HepG2 (cell line): ENCODE results near the gene FOSB. TPM values are rescaled to one million over a fixed set of nuclear protein-coding genes. Genes with fewer than 3 reads are reported as not detected.

Experiments used
- ETV6 ChIP-seq: sonication (generic); formaldehyde crosslinking; conservative IDR thresholded peaks from 2 replicates; pipeline ENCODE4 v1.4.0; 2020; ENCODE audit warnings: missing genetic modification reagents
- HNRNPK ChIP-seq: fragments of 200-400 bp; formaldehyde crosslinking; IDR thresholded peaks from 2 replicates; pipeline ENCODE4 v1.6.1; 2018; ENCODE audit warnings: low read length, low read depth, moderate library complexity, mild to moderate bottlenecking; ENCODE audit not compliant: poor library complexity, severe bottlenecking
- KAT8 ChIP-seq: IDR thresholded peaks from 2 replicates; pipeline ENCODE4 v1.6.1; 2016; ENCODE audit warnings: missing genetic modification reagents, missing compliant biosample characterization
- KDM3A ChIP-seq: IDR thresholded peaks from 2 replicates; pipeline ENCODE4 v1.6.1; 2018; ENCODE audit warnings: low read depth, missing compliant biosample characterization
- MAFK ChIP-seq, 2 experiments: IDR thresholded peaks in 1 of 2; conservative IDR thresholded peaks in 1 of 2; 2 replicates each; pipeline ENCODE4 v1.6.1; 2011; ENCODE audit warnings: improper control_type of control experiment in 2 of 2, low read length in 2 of 2
- MED8 ChIP-seq: sonication (generic); formaldehyde crosslinking; IDR thresholded peaks from 2 replicates; pipeline ENCODE4 v1.8.1; 2023; ENCODE audit warnings: mild to moderate bottlenecking, missing genetic modification reagents; ENCODE audit not compliant: insufficient replicate concordance
- XRCC5 ChIP-seq: fragments of 200-400 bp; formaldehyde crosslinking; optimal IDR thresholded peaks from 2 replicates; pipeline ENCODE3; 2017; ENCODE audit warnings: mild to moderate bottlenecking, low read length
- ZNF335 ChIP-seq: sonication (generic); formaldehyde crosslinking; IDR thresholded peaks from 2 replicates; pipeline ENCODE4 v1.4.0; 2020; ENCODE audit warnings: missing genetic modification reagents
- polyA plus RNA-seq, 8 experiments: library from polyadenylated mRNA; depleted of rRNA in 3 of 8; stranded (reverse) in 7 of 8; unstranded in 1 of 8; fragments of >200 nt; fragmentation: Illumina TruSeq in 4 of 8; extraction: Trizol in 4 of 8; gene quantifications; 2 replicates each; pipeline versions ENCODE4 v1.2.1 to v1.2.3, GENCODE V29; 2011 to 2016; ENCODE audit warnings: low read depth in 4 of 8, missing spikeins in 1 of 8, mixed read lengths in 1 of 8; ENCODE audit not compliant: insufficient read depth in 1 of 8
- total RNA-seq, 5 experiments: library from RNA; depleted of rRNA; stranded (reverse); fragments of >200 nt; fragmentation: Illumina TruSeq; extraction: Trizol; gene quantifications; 2 replicates each; pipeline ENCODE4 v1.2.3, GENCODE V29; 2016; ENCODE audit warnings: low read depth in 1 of 5
- TF ChIP-seq, protein P1 (sequence below): sonication (generic); formaldehyde crosslinking; IDR thresholded peaks from 2 replicates; pipeline ENCODE4 v1.5.0; 2020; ENCODE audit warnings: mild to moderate bottlenecking, missing genetic modification reagents
- TF ChIP-seq, protein P2 (sequence below): sonication (generic); formaldehyde crosslinking; IDR thresholded peaks from 2 replicates; pipeline ENCODE4 v1.4.0; 2020; ENCODE audit warnings: mild to moderate bottlenecking, missing genetic modification reagents
- TF ChIP-seq, protein P3 (sequence below): sonication (generic); formaldehyde crosslinking; IDR thresholded peaks from 2 replicates; pipeline ENCODE4 v1.8.1; 2022; ENCODE audit warnings: mild to moderate bottlenecking, missing genetic modification reagents
- TF ChIP-seq, protein P4 (sequence below): sonication (generic); formaldehyde crosslinking; IDR thresholded peaks from 2 replicates; pipeline ENCODE4 v1.4.0; 2020; ENCODE audit warnings: missing genetic modification reagents
- TF ChIP-seq, protein P5 (sequence below): sonication (generic); formaldehyde crosslinking; IDR thresholded peaks from 2 replicates; pipeline ENCODE4 v1.5.1; 2020; ENCODE audit warnings: missing genetic modification reagents, mild to moderate bottlenecking, borderline replicate concordance

FOSB gene
- total and polyA plus RNA-seq, 2 of the 13 experiments (the other 11 are each of a cell fraction or from before 2014, with no cell fraction given), result 2.8 to 6.0 TPM

DNA sequence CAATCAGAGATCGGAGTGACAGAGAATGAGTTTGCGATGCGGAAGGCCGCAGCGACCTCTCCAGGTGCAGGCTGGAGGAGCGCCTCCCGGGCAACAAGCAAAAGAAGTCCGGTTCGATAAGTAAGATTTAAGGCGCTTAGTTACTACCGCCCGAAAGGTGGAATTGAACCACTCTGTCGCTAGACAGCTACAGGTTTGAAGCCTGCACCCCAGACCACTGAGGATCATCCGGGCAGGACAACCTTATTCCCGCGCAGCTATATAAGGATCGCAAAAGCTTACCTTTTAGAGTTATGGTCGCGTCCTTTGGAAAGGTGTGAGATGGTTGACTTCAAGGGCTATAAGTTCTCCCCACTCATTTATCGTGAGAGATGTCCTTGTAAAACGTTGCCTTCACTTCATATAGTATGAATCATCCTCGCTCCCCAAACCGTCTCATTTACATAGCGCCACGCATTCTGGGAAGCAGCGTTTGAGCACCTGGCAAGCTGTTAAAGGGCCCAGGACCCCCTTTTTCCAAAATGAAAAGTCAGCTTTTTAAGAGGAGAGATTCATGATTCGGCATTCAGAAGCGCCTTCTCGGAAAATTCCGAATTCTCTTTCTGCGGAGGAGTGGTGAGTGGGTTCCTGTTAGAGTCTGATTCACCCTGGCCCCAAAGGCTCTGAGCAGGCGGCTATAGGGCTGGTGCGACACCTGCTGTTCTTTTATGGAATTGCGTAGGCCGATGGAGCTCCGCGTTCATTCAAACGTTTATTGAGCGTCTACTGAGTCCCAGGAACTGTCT is 10.8 kb downstream of the FOSB start (continued):
- TF ChIP-seq, protein P1, sequence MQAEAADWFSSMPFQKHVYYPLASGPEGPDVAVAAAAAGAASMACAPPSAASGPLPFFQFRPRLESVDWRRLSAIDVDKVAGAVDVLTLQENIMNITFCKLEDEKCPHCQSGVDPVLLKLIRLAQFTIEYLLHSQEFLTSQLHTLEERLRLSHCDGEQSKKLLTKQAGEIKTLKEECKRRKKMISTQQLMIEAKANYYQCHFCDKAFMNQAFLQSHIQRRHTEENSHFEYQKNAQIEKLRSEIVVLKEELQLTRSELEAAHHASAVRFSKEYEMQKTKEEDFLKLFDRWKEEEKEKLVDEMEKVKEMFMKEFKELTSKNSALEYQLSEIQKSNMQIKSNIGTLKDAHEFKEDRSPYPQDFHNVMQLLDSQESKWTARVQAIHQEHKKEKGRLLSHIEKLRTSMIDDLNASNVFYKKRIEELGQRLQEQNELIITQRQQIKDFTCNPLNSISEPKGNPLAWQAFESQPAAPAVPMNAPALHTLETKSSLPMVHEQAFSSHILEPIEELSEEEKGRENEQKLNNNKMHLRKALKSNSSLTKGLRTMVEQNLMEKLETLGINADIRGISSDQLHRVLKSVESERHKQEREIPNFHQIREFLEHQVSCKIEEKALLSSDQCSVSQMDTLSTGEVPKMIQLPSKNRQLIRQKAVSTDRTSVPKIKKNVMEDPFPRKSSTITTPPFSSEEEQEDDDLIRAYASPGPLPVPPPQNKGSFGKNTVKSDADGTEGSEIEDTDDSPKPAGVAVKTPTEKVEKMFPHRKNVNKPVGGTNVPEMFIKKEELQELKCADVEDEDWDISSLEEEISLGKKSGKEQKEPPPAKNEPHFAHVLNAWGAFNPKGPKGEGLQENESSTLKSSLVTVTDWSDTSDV (CRISPR knock-in tag), result no peak
- TF ChIP-seq HNRNPK (no peak), XRCC5 (peak; percentile 11), MAFK (conservative IDR thresholded peaks at IDR 0.05 in 1 of 2, IDR thresholded peaks at IDR 0.05 in 1 of 2; ENCODE audit: low read length in 2 of 2) (peak; percentile 44 to 59; a peak in 3 of 4 replicates), ETV6 (CRISPR knock-in tag) (no peak; the same call in 1 of the 2 replicates), MED8 (no peak), KAT8 (CRISPR knock-in tag) (peak; percentile 73), ZNF335 (CRISPR knock-in tag) (0 out of 2 replicates have a peak, but pooled peaks have one; percentile 25), KDM3A (peak; percentile 74)
- TF ChIP-seq, protein P2, sequence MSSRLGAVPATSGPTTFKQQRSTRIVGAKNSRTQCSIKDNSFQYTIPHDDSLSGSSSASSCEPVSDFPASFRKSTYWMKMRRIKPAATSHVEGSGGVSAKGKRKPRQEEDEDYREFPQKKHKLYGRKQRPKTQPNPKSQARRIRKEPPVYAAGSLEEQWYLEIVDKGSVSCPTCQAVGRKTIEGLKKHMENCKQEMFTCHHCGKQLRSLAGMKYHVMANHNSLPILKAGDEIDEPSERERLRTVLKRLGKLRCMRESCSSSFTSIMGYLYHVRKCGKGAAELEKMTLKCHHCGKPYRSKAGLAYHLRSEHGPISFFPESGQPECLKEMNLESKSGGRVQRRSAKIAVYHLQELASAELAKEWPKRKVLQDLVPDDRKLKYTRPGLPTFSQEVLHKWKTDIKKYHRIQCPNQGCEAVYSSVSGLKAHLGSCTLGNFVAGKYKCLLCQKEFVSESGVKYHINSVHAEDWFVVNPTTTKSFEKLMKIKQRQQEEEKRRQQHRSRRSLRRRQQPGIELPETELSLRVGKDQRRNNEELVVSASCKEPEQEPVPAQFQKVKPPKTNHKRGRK, result no peak
- TF ChIP-seq, protein P3, sequence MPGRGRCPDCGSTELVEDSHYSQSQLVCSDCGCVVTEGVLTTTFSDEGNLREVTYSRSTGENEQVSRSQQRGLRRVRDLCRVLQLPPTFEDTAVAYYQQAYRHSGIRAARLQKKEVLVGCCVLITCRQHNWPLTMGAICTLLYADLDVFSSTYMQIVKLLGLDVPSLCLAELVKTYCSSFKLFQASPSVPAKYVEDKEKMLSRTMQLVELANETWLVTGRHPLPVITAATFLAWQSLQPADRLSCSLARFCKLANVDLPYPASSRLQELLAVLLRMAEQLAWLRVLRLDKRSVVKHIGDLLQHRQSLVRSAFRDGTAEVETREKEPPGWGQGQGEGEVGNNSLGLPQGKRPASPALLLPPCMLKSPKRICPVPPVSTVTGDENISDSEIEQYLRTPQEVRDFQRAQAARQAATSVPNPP (CRISPR knock-in tag), result peak; percentile 100
- TF ChIP-seq, protein P4, sequence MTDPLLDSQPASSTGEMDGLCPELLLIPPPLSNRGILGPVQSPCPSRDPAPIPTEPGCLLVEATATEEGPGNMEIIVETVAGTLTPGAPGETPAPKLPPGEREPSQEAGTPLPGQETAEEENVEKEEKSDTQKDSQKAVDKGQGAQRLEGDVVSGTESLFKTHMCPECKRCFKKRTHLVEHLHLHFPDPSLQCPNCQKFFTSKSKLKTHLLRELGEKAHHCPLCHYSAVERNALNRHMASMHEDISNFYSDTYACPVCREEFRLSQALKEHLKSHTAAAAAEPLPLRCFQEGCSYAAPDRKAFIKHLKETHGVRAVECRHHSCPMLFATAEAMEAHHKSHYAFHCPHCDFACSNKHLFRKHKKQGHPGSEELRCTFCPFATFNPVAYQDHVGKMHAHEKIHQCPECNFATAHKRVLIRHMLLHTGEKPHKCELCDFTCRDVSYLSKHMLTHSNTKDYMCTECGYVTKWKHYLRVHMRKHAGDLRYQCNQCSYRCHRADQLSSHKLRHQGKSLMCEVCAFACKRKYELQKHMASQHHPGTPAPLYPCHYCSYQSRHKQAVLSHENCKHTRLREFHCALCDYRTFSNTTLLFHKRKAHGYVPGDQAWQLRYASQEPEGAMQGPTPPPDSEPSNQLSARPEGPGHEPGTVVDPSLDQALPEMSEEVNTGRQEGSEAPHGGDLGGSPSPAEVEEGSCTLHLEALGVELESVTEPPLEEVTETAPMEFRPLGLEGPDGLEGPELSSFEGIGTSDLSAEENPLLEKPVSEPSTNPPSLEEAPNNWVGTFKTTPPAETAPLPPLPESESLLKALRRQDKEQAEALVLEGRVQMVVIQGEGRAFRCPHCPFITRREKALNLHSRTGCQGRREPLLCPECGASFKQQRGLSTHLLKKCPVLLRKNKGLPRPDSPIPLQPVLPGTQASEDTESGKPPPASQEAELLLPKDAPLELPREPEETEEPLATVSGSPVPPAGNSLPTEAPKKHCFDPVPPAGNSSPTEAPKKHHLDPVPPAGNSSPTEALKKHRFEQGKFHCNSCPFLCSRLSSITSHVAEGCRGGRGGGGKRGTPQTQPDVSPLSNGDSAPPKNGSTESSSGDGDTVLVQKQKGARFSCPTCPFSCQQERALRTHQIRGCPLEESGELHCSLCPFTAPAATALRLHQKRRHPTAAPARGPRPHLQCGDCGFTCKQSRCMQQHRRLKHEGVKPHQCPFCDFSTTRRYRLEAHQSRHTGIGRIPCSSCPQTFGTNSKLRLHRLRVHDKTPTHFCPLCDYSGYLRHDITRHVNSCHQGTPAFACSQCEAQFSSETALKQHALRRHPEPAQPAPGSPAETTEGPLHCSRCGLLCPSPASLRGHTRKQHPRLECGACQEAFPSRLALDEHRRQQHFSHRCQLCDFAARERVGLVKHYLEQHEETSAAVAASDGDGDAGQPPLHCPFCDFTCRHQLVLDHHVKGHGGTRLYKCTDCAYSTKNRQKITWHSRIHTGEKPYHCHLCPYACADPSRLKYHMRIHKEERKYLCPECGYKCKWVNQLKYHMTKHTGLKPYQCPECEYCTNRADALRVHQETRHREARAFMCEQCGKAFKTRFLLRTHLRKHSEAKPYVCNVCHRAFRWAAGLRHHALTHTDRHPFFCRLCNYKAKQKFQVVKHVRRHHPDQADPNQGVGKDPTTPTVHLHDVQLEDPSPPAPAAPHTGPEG, result peak; percentile 78; the same call in 1 of the 2 replicates
- TF ChIP-seq, protein P5, sequence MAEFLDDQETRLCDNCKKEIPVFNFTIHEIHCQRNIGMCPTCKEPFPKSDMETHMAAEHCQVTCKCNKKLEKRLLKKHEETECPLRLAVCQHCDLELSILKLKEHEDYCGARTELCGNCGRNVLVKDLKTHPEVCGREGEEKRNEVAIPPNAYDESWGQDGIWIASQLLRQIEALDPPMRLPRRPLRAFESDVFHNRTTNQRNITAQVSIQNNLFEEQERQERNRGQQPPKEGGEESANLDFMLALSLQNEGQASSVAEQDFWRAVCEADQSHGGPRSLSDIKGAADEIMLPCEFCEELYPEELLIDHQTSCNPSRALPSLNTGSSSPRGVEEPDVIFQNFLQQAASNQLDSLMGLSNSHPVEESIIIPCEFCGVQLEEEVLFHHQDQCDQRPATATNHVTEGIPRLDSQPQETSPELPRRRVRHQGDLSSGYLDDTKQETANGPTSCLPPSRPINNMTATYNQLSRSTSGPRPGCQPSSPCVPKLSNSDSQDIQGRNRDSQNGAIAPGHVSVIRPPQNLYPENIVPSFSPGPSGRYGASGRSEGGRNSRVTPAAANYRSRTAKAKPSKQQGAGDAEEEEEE (CRISPR knock-in tag), result 0 out of 2 replicates have a peak, but pooled peaks have one; percentile 36
